GM18861 (cell line): Measurements from ENCODE around the gene ELF3.
"Not testable (repeated sequence)": the region's sequence is repeated elsewhere in the genome, so short reads cannot be mapped to it uniquely, and the experiment has no call there.

Source experiments
- ATAC-seq: cut with Tn5 transposase; IDR thresholded peaks from one replicate; pipeline ENCODE4 v1.9.1; 2021; ENCODE audit not compliant: unreplicated experiment

ELF3 gene

DNA sequence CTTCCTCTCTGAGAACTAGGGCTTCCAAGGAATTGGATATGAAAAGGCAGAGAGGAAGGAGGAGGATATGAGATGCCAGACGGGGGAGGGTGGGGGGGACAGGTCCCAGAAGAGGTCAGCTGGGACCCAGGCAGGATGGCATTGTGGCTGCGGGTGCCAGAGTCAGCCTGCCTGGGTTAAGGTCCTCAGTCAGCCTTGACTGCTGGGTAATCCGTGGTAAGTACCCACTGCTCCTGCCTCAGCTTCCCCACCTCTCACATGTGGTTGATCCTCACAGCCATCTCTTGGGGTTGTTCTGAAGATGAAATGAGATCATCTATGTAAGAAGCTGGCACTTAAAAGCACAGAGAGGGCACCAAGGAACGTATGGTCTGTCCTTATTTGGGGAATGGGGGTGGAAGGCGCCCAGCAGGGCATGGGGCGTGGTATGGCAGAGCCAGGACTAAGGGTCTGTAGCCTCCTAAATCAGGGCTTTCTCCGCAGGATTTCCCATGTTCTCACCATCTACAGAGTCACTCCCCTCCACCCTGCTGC lies 23.8 kb downstream of the ELF3 start:
- no peak for ATAC-seq

DNA sequence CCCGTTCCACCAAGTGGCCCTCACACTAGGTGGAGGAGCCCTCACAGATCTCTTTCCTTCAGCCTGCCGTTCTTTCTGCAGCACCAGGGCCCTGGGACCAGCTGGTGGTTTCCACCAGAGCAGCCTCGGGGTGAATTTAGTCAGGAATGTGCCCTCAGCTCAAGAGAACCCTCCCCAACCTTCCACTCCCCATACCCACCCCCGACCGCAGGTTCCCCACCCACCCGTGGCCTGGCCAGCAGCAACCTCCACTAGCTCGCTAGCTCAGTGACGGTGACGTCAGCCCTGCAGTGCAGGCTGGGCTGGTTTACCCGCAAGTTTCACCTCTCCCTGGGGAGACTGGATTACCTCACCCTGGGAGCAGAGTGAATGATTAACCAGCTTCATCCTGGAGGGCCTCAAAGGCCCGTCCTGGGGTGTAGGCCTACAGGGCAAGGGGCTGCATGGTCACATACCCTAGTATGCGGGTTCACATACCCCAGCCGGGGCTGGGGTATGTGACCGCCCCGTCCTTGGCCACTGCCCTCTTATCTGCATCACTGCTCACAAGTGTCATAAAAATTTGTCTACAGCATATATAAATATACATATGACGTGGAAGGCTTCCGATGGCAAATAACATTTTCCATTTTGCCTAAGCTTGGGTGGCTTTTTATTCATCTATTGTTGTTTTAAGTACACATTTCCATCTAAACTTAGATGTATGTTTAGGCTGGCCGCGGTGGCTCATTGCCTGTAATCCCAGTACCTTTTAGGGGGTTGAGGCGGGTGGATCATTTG lies 24.5 kb downstream of the ELF3 start:
- ATAC-seq = peak; percentile 44

DNA sequence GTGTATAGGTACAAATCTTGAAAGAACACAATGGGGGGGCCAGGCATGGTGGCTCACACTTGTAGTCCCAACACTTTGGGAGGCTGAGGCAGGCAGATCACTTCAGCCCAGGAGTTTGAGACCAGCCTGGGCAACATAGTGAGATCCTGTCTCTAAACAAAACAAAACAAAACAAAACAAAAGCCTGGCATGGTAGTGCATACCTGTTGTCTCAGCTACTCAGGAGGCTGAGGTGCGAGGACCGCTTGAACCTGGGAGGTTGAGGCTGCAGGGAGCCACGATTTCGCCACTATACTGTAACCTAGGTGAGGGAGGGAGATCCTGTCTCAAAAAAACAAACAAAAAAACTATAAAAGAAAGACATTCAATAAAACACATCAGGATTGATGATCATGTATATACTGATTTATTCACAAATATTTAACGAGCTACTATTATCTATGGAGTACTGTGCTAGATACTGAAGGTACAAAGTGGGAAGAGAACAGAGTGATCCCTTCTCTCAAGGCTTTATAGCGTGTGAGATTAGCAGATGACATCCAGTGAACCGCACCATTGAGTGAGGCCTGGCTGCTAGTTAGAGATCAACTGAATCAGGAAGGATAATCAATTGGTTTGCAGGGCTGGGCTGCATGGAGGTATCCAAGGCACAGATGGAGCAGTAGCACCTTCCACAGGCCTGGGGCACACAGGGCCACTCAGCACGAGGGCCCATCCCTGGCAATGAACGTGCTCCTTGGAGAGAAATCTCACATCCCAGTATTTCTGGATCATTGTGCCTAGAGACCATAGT lies 26.4 kb downstream of the ELF3 start:
- ATAC-seq = no peak

DNA sequence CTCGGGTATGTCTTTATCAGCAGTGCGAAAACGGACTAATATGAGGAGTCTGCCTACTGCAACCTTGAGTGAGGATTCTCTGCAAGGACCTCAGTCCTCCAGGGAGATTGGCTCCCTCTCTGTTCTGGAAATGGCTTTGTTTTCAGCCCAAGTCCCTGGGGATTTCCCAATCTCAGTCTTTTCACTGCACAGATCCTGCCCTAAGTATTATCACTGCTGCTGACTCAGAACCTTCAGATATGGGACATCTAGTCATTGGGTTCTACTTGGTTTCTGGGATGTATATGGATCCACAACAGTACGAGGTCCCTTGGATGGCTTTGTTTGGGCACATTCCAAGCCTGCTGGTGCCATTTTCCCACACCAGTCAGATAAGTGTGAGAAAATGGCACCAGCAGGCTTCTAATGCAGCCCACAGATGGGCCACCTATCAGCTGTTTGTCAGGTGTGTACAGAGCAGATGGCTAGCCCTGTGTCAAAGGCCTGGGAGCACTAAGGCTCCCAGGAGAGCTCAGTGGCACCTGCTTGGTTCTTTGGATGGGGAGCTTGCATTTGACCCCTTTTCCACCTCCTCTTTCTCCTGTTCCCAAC lies 27.4 kb downstream of the ELF3 start:
- no peak for ATAC-seq

DNA sequence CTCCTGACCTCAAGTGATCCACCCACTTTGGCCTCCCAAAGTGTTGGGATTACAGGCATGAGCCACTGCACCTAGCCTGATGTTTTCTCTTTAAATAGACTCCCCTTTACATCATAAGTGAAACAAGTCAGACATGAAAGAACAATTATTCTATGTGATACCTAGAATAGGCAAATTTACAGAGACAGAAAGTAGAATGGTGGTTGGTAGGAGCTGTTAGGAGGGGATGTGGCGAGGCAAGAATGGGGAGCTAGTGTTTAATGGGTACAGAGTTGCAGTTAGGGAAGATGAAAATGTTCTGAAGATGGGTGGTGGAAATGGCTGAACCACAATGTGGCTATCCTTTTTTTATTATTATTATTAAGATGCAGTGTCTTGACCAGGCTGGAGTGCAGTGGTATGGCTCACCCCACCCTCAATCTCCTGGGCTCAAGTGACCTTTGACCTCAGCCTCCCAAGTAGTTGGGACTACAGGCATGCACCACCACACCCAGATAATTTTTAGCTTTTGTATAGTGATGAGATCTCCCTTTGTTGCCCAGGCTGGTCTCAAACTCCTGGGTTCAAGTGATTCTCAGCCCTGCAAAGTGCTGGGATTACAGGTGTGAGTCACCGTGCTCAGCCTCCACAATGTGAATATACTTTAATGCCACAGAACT lies 28.4 kb downstream of the ELF3 start:
- ATAC-seq = peak; percentile 53

DNA sequence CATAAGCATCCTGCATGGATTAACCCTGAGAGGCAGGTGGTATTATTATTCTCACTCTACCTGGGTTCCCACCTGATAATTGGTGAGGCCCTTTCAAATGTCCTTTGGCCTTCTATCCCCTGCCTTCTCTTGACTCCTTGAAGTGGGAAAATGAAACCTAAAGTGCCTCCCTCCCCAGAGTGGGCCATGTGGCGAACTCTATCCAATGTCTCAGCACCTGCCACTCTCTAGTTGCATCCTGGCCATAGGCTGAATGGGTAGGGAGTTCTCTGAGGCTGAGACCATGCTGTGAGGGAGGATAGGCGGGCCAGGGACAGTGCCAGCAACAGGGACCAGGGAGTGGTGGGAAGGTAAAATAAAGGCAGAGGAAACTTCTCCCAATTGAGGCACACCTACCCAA lies 35.3 kb downstream of the ELF3 start:
- ATAC-seq = no peak

DNA sequence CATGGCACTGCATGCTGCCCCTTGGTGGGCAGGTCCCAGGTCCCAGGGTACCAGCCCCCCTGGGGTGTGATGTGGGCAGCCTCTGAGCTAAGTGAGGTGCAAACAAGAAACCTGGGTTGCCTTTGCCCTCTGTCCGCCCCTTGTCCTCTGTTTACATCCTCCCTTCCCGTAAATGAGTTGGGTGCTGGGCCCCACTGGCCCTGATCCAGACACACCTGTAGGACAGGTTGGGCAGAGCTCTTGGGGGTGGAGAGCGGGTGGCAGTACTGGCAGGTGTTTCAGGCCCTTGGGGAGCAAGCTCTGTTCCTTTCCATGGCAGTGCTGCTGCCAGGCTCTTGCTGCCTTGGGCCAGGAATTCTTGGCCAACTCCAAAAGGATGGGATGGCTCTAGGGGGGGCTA lies 35.8 kb downstream of the ELF3 start:
- no peak for ATAC-seq

DNA sequence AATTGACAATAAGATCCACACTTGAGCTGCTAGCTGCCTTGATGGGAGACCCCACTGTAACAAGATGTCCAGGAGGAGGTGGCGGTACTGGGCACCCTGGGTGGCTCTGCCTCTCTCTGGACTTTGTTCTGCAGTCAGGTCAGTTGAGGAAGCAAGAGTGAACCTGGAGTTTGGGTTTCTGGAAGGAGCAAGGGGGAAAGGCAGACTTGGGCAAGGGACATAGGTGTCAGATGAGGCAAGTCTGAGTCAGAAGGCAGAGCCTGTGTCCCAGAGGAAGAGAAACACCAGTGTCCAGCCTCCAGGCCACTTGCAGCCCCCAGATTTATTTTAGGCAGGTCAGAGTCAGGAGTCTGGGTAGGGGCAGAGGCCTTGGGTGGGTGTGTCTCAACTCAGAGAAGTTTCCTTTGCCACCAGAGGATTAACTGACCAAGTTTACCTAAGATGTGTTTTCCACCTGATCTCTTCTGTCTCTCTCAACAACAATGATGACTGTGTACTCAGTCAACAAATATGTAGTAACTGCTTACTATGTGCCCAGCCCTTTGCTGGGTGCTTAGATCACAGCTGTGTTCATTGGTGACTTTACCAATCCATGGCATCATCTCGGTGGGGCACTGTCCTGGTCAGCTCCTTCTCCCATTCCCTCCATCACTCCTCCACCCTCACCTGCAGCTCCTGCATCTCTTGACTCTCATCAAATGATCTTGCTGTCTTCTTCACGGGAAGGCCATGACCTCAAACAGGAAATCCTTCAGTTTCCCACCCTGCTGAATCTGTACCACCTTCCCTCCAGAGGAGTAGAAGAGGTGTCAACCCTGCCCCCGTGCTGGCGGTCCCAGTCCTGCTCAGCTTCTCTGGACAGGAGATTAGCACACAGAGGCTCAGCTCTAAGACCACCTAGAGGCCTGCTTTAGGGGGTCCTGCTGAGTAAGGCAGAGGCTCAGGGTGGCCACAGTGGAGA lies 36.6 kb downstream of the ELF3 start:
- no peak for ATAC-seq

DNA sequence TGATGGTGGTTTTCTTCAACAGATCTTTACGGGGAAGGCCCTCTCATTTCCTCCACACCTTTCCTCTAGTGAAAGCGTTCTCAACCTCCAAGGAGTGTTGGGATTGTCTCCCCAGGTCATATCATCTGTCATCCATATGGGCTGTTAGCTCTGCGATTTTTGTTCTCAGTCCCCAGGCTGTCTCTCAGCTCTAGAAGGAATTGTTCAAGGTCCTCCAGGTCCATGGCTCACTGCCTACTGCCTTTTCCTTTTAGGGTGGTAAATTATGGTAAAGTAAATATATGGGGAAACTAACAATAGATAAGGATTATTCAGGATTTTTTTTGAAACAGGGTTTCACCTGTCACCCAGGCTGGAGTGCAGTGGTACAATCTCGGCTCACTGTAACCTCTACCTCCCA lies 37.6 kb downstream of the ELF3 start:
- no peak for ATAC-seq

DNA sequence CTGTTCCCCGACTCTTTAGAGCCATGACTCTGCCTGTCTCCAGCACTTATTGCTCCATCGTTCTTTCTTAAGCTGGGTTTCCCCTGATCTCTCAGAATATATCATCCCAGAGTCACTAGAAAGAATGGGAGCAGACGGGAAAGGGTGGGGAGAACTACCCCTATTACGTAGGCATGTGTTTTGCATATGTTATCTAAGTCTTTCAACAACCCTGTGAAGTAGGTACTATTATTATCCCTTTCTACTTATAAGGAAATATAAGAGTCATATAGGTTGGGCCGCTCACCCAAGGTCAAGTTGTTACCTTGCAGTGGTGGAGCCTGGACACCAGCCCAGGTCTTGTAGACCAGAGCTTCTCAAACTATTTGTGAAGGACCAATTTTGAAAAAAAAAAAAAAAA lies 38.7 kb downstream of the ELF3 start:
- no peak for ATAC-seq

DNA sequence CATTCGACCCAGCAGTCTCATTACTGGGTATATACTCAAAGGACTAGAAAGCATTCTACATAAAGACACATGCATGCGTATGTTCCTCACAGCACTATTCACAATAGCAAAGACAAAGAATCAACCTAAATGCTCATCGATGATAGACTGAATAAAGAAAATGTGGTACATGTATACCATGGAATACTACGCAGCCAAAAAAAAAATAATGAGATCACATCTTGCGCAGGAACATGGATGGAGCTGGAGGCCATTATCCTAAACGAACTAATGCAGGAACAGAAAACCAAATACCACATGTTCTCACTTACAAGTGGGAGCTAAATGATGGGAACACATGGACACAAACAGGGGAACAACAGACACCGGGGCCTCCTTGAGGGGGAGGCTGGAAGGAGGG lies 43.7 kb downstream of the ELF3 start:
- ATAC-seq = no peak

DNA sequence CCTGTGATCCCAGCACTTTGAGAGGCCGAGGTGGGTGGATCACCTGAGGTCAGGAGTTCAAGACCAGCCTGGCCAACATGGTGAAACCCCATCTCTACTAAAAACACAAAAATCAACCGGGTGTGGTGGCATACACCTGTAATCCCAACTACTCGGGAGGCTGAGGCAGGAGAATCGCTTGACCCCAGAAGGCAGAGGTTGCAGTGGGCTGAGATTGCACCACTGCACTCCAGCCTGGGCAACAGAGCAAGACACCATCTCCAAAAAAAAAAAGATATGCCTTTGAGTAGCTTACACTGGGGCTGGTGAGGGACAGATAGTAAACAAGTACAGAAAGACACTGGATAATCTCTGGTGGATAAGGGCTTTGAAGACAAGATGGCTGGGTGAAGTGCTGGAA lies 44.3 kb downstream of the ELF3 start:
- not testable (repeated sequence) for ATAC-seq

DNA sequence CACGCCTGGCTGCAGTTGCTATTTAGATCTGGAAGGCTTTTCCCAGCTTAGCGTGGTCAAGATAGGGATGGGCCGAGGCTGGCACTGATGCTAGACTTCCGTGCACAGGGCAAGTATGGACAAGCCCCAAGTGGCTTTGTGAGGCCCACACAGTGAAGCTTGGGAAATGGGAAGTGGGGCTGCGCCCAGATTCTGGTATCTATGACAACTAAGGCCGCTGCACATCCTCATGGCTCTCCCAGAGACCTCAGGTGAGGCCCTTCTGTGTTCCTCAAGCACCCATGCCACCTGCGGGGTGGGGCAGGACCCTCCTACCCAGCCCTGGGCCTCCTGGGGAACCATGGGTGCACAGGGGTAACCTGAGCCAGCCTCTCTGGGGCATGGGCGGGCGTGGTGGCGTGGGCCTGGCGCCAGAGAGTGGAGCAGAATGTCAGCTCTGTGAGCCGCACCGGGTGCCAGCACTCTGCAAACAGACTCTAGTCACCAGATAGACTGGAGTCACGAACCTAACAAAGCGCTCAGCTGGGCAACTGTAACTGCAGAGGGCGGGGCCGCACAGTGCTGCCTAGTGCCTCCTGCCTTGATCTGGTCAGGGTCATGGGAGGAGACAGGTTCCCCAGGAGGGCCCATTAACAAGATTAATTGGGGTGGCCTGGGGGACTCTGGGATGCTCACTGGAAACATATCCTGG lies 46.4 kb downstream of the ELF3 start:
- ATAC-seq = no peak

DNA sequence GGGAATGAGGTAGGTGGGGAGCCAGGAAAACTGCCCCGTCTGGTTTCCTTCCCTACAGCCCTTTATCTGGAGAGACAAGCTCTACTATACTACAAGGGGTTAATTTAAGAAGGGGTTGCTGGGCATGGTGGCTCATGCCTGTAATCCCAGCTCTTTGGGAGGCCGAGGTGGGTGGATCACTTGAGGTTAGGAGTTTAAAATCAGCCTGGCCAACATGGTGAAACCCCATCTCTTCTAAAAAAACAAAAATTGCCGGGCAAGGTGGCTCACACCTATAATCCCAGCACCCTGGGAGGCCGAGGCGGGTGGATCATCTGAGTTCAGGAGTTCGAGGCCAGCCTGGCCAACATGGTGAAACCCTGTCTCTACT lies 46.9 kb downstream of the ELF3 start:
- not testable (repeated sequence) for ATAC-seq

DNA sequence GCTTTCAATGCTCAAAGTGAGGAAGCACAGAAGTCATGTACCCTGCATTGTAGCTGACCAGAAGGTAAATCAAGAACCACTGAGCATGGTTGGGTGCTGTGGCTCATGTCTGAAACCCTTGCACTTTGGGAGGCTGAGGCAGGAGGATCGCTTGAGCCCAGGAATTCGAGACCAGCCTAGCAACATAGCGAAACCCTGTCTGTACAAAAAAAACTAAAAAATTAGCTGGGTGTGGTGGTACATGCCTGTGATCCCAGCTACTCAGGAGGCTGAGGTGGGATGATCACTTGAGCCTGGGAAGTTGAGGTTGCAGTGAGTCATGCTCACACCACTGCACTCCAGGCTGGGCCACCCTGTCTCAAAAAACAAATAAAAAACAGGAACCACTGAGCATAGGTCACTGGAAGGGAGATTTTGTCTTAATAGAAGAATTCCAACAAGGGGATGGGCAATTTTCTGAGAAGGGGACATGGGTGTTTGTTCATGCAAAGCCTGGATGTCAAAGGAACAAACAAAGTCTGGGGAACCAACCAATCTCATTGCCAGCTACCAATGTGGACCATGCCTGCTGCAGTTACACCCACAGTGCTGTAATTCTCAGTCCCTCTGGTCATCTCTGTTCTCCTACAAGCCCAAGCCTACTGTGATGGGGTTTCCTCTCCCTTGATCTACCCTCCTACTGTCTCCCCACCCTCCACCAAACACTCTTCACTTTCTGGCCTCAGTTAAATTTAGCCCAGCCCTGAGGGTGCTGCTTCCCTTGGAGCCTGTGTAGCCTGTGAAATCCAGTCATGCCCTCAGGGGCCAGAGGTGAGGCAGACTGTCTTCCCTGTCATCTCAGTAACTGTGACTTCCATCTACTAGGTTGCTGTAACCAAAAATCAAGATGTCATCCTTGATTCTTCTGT lies 47.9 kb downstream of the ELF3 start:
- ATAC-seq = no peak

DNA sequence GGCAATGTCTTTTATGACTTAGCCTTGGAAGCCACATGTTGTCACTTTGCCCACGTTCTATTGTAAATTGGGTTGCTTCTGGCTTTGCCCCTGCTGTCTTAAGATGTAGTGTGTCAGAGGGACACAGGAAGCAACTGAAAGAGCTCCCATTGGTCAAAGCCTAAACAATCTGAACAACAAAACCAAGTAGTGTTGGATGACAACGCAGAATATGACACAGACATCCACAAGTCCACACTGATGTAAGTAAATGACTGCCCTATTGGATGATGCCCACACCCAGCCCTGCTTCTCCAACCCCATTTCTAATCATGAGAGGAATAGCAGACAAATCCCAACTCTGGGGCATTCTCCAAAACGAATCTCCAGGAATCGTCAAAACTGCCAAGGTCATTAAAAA lies 50.7 kb downstream of the ELF3 start:
- no peak for ATAC-seq

DNA sequence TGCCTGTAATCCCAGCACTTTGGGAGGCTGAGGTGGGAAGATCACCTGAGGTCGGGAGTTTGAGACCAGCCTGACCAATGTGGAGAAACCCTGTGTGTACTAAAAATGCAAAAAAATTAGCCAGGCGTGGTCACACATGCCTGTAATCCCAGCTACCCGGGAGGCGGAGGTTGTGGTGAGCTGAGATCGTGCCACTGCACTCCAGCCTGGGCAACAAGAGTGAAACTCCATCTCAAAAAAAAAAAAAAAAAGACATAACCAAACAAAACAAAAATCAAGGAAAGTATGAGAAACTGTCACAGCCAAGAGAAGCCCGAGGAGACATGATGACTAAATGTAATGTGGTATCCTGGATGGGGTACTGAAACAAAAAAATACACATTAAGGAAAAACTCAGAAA lies 51.4 kb downstream of the ELF3 start:
- ATAC-seq = not testable (repeated sequence)

DNA sequence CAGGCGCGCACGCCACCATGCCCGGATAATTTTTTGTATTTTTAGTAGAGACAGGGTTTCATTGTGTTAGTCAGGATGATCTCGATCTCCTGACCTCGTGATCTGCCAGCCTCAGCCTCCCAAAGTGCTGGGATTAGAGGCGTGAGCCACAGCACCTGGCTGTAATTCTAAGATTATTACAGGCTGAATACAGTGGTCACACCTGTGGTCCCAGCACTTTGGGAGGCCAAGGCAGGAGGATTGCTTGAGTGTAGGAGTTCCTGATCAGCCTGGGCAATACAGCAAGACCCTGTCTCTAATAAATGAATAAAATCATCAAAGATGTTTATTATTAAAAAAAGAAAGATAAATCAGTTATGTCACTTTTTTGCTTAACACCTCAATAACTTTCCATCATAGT lies 52.2 kb downstream of the ELF3 start:
- ATAC-seq = not testable (repeated sequence)

DNA sequence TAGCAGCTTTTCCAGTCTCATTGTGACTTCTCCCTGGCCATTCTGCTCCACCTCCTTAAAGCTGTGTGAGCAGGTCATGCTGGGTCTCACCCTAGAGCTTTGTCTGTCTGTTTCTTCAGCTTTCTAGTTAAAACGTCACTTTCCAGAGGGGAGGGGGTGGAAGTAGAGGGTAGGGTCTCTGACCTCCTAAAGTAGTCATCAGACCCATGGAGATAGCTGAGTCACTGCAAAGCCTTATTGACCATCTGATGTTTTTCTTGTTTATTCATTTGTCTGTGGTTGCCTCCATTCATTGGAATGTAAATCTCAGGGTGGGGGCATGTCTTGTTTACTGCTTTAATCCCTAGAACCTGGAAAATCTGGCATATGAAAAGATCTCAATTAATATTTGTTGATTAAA lies 52.7 kb downstream of the ELF3 start:
- no peak for ATAC-seq
